Thoracic aorta (tissue), 2 donors: ENCODE data around the gene ELK3. TPM values are rescaled to one million over a fixed set of nuclear protein-coding genes. Genes with fewer than 3 reads are reported as not detected.

Source experiments
- ATAC-seq: fragments of 150-250 bp; one replicate; pipeline ENCODE4 v1.8.0; 2017; ENCODE audit warnings: low read depth; ENCODE audit not compliant: insufficient number of reproducible peaks, low FRiP score
- DNase-seq: peaks from one replicate; pipeline ENCODE4 v3.0.0-alpha.2; 2020; ENCODE audit warnings: low spot score
- H3K27ac ChIP-seq, 2 donors: fragments of 200-600 bp; sonication (generic); 1 replicate in 1 of 2; 2 replicates in 1 of 2; pipeline ENCODE4 v1.5.1; 2016; ENCODE audit warnings: mild to moderate bottlenecking in 2 of 2, moderate library complexity in 2 of 2
- H3K27me3 ChIP-seq: fragments of 200-600 bp; sonication (generic); replicated peaks from 2 replicates; pipeline ENCODE4 v1.6.0; 2016; ENCODE audit warnings: mild to moderate bottlenecking; ENCODE audit not compliant: insufficient read depth
- H3K36me3 ChIP-seq: fragments of 200-600 bp; sonication (generic); one replicate; pipeline ENCODE4 v1.5.1; 2016
- H3K4me1 ChIP-seq, 2 donors: fragments of 200-600 bp; sonication (generic); 1 replicate in 1 of 2; 2 replicates in 1 of 2; pipeline versions ENCODE4 v1.5.1 to v1.6.0; 2016; ENCODE audit warnings: low read depth in 2 of 2, mild to moderate bottlenecking in 1 of 2; ENCODE audit not compliant: control insufficient read depth in 1 of 2
- H3K4me3 ChIP-seq: fragments of 200-600 bp; sonication (generic); 2 replicates; pipeline ENCODE4 v1.5.1; 2016; ENCODE audit warnings: mild to moderate bottlenecking
- H3K9me3 ChIP-seq: fragments of 200-600 bp; sonication (generic); 2 replicates; pipeline ENCODE4 v1.5.1; 2016
- CTCF ChIP-seq: fragments of 200-600 bp; sonication (generic); IDR thresholded peaks from one replicate; pipeline ENCODE4 v1.5.1; 2019; ENCODE audit warnings: antibody characterized with exemption
- total RNA-seq, 2 donors: library from RNA; depleted of rRNA; stranded (reverse); fragments of >200 nt; gene quantifications; one replicate each; pipeline versions ENCODE4 v1.1.0 to v1.2.3, GENCODE V29; 2016

Gene ELK3
- total RNA-seq, 2 donors from 2014 or later = 19.9 to 40.6 TPM

GRCh38 chr12:96230646-96231045 is 36.5 kb downstream of the ELK3 start:
- no peaks in the 10 kb centered on the region for H3K36me3 ChIP-seq
- peaks cover 13 to 24% of the 10 kb centered on the region in 2 donors for H3K4me1 ChIP-seq
- no peak for ATAC-seq
- TF ChIP-seq CTCF = no peak
- H3K9me3 ChIP-seq = no peaks in the 10 kb centered on the region
- no peak overlapping the region for H3K4me3 ChIP-seq
- no peak overlapping the region for H3K27ac ChIP-seq
- H3K27me3 ChIP-seq = no peaks in the 10 kb centered on the region
- no peak for DNase-seq

- no peak for TF ChIP-seq CTCF
- peaks cover 33 to 48% of the 10 kb centered on the region in 2 donors for H3K4me1 ChIP-seq
- no peak overlapping the region for H3K4me3 ChIP-seq
- ATAC-seq (no peak), DNase-seq (no peak)
- no peaks in the 10 kb centered on the region for H3K9me3 ChIP-seq
- no peaks in the 10 kb centered on the region for H3K27me3 ChIP-seq
- H3K27ac ChIP-seq = peak overlapping the region; percentile 71 to 82
- H3K36me3 ChIP-seq = no peaks in the 10 kb centered on the region
Observed at GRCh38 chr12:96233168-96233567, 39.0 kb downstream of the ELK3 start.

- peak; percentile 64 for ATAC-seq
- Histone ChIP-seq H3K27me3 (no peaks in the 10 kb centered on the region), H3K36me3 (no peaks in the 10 kb centered on the region), H3K4me3 (peak overlapping the region; percentile 34), H3K4me1 (peaks cover 37 to 55% of the 10 kb centered on the region in 2 donors), H3K9me3 (no peaks in the 10 kb centered on the region), H3K27ac (peak overlapping the region; percentile 71 to 82)
- no peak for TF ChIP-seq CTCF
- DNase-seq = peak; percentile 82
Observed at GRCh38 chr12:96233939-96234461, 39.8 kb downstream of the ELK3 start.

GRCh38 chr12:96234591-96235483 is 40.7 kb downstream of the ELK3 start:
- no peaks in the 10 kb centered on the region for H3K9me3 ChIP-seq
- DNase-seq = no peak
- no peak for ATAC-seq
- TF ChIP-seq CTCF = no peak
- peaks cover 37 to 55% of the 10 kb centered on the region in 2 donors for H3K4me1 ChIP-seq
- peak overlapping the region; percentile 34 for H3K4me3 ChIP-seq
- no peaks in the 10 kb centered on the region for H3K36me3 ChIP-seq
- H3K27ac ChIP-seq = peak overlapping the region in 1 of 2 donors; percentile 82
- no peaks in the 10 kb centered on the region for H3K27me3 ChIP-seq

- no peaks in the 10 kb centered on the region for H3K27me3 ChIP-seq
- TF ChIP-seq CTCF = no peak
- H3K9me3 ChIP-seq = no peaks in the 10 kb centered on the region
- H3K4me1 ChIP-seq = peaks cover 37 to 55% of the 10 kb centered on the region in 2 donors
- no peaks in the 10 kb centered on the region for H3K36me3 ChIP-seq
- H3K27ac ChIP-seq = no peak overlapping the region
- H3K4me3 ChIP-seq = no peak overlapping the region
- ATAC-seq = no peak
- DNase-seq = no peak
Observed at GRCh38 chr12:96235484-96235826, 41.3 kb downstream of the ELK3 start.
